SK-N-SH (cell line): ENCODE measurements around the gene ZNF784. TPM values are rescaled to one million over a fixed set of nuclear protein-coding genes. Genes with fewer than 3 reads are reported as not detected.

Experiments used
- CTCF ChIA-PET: fragments of 300-600, 350-600 bp; formaldehyde crosslinking; extraction: SDS; loops from one replicate; lab custom pipeline; 2021; lab: Yijun Ruan, JAX
- POLR2A ChIA-PET: fragments of 350-600 bp; sonication (Branson Sonifier 250); formaldehyde crosslinking; extraction: SDS; loops from one replicate; lab custom pipeline; 2020; ENCODE audit warnings: antibody characterized with exemption, inconsistent platforms; lab: Yijun Ruan, JAX
- DNase-seq: peaks from one replicate; pipeline ENCODE4 v3.0.0; 2012
- H2AFZ ChIP-seq: fragments of 200-600 bp; sonication (generic); 2 replicates; pipeline ENCODE4 v1.8.1; 2016; ENCODE audit warnings: antibody characterized with exemption, mild to moderate bottlenecking, low read depth
- H3F3A ChIP-seq: fragments of 200-600 bp; sonication (generic); replicated peaks from 2 replicates; pipeline ENCODE3; 2016; ENCODE audit warnings: antibody characterized with exemption, mild to moderate bottlenecking; ENCODE audit not compliant: insufficient read depth
- H3K27ac ChIP-seq, 2 experiments: fragments of 200-500 bp in 1 of 2; fragments of 200-600 bp in 1 of 2; sonication (Bioruptor generic) in 1 of 2; sonication (generic), shearing (Covaris generic) in 1 of 2; 2 replicates each; pipeline versions ENCODE4 v1.5.1 to v1.6.1; 2014 to 2016; ENCODE audit warnings: low read depth in 2 of 2, inconsistent platforms in 1 of 2, low read length in 1 of 2, mild to moderate bottlenecking in 1 of 2, mixed read lengths in 1 of 2
- H3K27me3 ChIP-seq: fragments of 200-600 bp; sonication (generic), shearing (Covaris generic); 2 replicates; pipeline ENCODE4 v1.6.1; 2016; ENCODE audit warnings: mixed run types; ENCODE audit not compliant: insufficient read depth
- H3K36me3 ChIP-seq, 2 experiments: fragments of 200-500 bp in 1 of 2; fragments of 200-600 bp in 1 of 2; sonication (Bioruptor generic) in 1 of 2; sonication (generic) in 1 of 2; replicated peaks in 1 of 2; 2 replicates each; pipeline versions ENCODE3 to v1.5.1; 2014 to 2016; ENCODE audit warnings: low read length in 1 of 2, mild to moderate bottlenecking in 1 of 2; ENCODE audit not compliant: insufficient read depth in 2 of 2, control insufficient read depth in 1 of 2
- H3K4me1 ChIP-seq, 2 experiments: fragments of 200-500 bp in 1 of 2; fragments of 200-600 bp in 1 of 2; sonication (Bioruptor generic) in 1 of 2; sonication (generic), shearing (Covaris generic) in 1 of 2; 2 replicates each; pipeline versions ENCODE4 v1.5.1 to v1.6.1; 2014 to 2016; ENCODE audit warnings: low read depth in 1 of 2, low read length in 1 of 2, mixed run types in 1 of 2; ENCODE audit not compliant: insufficient read depth in 2 of 2, control insufficient read depth in 1 of 2
- H3K4me2 ChIP-seq: fragments of 200-600 bp; sonication (generic), shearing (Covaris generic); 2 replicates; pipeline ENCODE4 v1.6.1; 2017; ENCODE audit warnings: mixed run types
- H3K4me3 ChIP-seq, 2 experiments: fragments of 200-500 bp in 1 of 2; fragments of 200-600 bp in 1 of 2; sonication (Bioruptor generic) in 1 of 2; sonication (generic), shearing (Covaris generic) in 1 of 2; 2 replicates each; pipeline versions ENCODE4 v1.5.1 to v1.8.1; 2014 to 2016; ENCODE audit warnings: low read depth in 2 of 2, inconsistent platforms in 1 of 2, low read length in 1 of 2, mild to moderate bottlenecking in 1 of 2, mixed read lengths in 1 of 2, moderate library complexity in 1 of 2
- H3K79me2 ChIP-seq: fragments of 200-600 bp; sonication (generic); 2 replicates; pipeline ENCODE4 v1.8.1; 2017; ENCODE audit warnings: mild to moderate bottlenecking; ENCODE audit not compliant: insufficient read depth
- H3K9ac ChIP-seq: fragments of 200-600 bp; sonication (generic); 2 replicates; pipeline ENCODE4 v1.6.1; 2017; ENCODE audit warnings: mixed run types
- H3K9me2 ChIP-seq: fragments of 200-600 bp; sonication (generic); 2 replicates; pipeline ENCODE4 v1.6.1; 2017; ENCODE audit warnings: mixed run types
- H3K9me3 ChIP-seq: fragments of 200-600 bp; sonication (generic); 2 replicates; pipeline ENCODE4 v1.6.1; 2017; ENCODE audit warnings: mixed run types, mild to moderate bottlenecking, moderate library complexity
- H4K20me1 ChIP-seq: fragments of 200-600 bp; sonication (generic); 2 replicates; pipeline ENCODE4 v1.6.1; 2017; ENCODE audit warnings: mild to moderate bottlenecking, mixed run types; ENCODE audit not compliant: insufficient read depth
- CHD2 ChIP-seq: fragments of 150-350 bp; IDR thresholded peaks from 2 replicates; pipeline ENCODE4 v1.6.1; 2018; ENCODE audit warnings: low read length; ENCODE audit not compliant: partially characterized antibody
- CTCF ChIP-seq: fragments of 200-600 bp; sonication (generic); IDR thresholded peaks from 2 replicates; pipeline ENCODE4 v1.6.1; 2017; ENCODE audit warnings: antibody characterized with exemption, mild to moderate bottlenecking, moderate library complexity
- ELF1 ChIP-seq: IDR thresholded peaks from 2 replicates; pipeline ENCODE4 v1.4.0; 2012
- EP300 ChIP-seq, 2 experiments: IDR thresholded peaks; 2 replicates each; pipeline versions ENCODE4 v1.4.0 to v1.6.1; 2012; ENCODE audit warnings: borderline replicate concordance in 1 of 2, low read depth in 1 of 2, low read length in 1 of 2
- FOXM1 ChIP-seq: IDR thresholded peaks from 2 replicates; pipeline ENCODE4 v1.4.0; 2012; ENCODE audit warnings: low read depth, mild to moderate bottlenecking
- GATA2 ChIP-seq: sonication (generic); formaldehyde crosslinking; IDR thresholded peaks from 2 replicates; pipeline ENCODE4 v1.5.0; 2020; ENCODE audit warnings: mild to moderate bottlenecking, missing genetic modification reagents
- MAX ChIP-seq: IDR thresholded peaks from 2 replicates; pipeline ENCODE4 v1.4.0; 2012; ENCODE audit warnings: low read depth
- NRF1 ChIP-seq: IDR thresholded peaks from 2 replicates; pipeline ENCODE4 v1.6.1; 2012; ENCODE audit warnings: low read depth, mild to moderate bottlenecking, low read length
- PBX3 ChIP-seq: IDR thresholded peaks from 2 replicates; pipeline ENCODE4; 2012
- POLR2AphosphoS5 ChIP-seq: IDR thresholded peaks from 2 replicates; pipeline ENCODE4 v1.6.1; 2012; ENCODE audit warnings: low read depth, low read length
- RAD21 ChIP-seq: IDR thresholded peaks from 2 replicates; pipeline ENCODE4 v1.6.1; 2012; ENCODE audit warnings: mild to moderate bottlenecking, low read length
- RCOR1 ChIP-seq: fragments of 150-350 bp; IDR thresholded peaks from 2 replicates; pipeline ENCODE4 v1.6.1; 2017; ENCODE audit warnings: antibody characterized with exemption, low read length
- RFX5 ChIP-seq: IDR thresholded peaks from 2 replicates; pipeline ENCODE4 v1.6.1; 2012; ENCODE audit warnings: mild to moderate bottlenecking, improper control_type of control experiment, low read length
- RXRA ChIP-seq: IDR thresholded peaks from 2 replicates; pipeline ENCODE4 v1.4.0; 2012; ENCODE audit warnings: low read depth, mild to moderate bottlenecking, borderline replicate concordance
- SMC3 ChIP-seq: IDR thresholded peaks from 2 replicates; pipeline ENCODE4 v1.6.1; 2012; ENCODE audit warnings: low read depth, low read length, improper control_type of control experiment
- TAF1 ChIP-seq: IDR thresholded peaks from 2 replicates; pipeline ENCODE4 v1.6.1; 2012; ENCODE audit warnings: low read depth, mild to moderate bottlenecking, low read length, moderate library complexity, borderline replicate concordance
- USF2 ChIP-seq: fragments of 150-350 bp; IDR thresholded peaks from 2 replicates; pipeline ENCODE4 v1.6.1; 2017; ENCODE audit warnings: antibody characterized with exemption, low read length, low read depth, borderline replicate concordance
- YY1 ChIP-seq: IDR thresholded peaks from 2 replicates; pipeline ENCODE4 v1.4.0; 2012; ENCODE audit warnings: low read depth, mild to moderate bottlenecking
- ZBTB33 ChIP-seq: IDR thresholded peaks from 2 replicates; pipeline ENCODE4 v1.4.0; 2012; ENCODE audit warnings: low read depth, borderline replicate concordance
- WGBS: methylation state at CpG from one replicate; pipeline ENCODE4 v1.1.6; 2017; ENCODE audit warnings: low lambda C conversion rate; 5-methylcytosine and 5-hydroxymethylcytosine counted together
- polyA plus RNA-seq, 3 experiments: library from polyadenylated mRNA; depleted of rRNA; stranded (reverse); fragments of >200 nt; gene quantifications; 2 replicates each; pipeline ENCODE4 v1.2.3, GENCODE V29; 2012

The ZNF784 gene
- polyA plus RNA-seq, 1 of the 3 experiments (the other 2 are of a cell fraction) = 5.5 TPM

- POLR2A ChIA-PET = no interaction called here
- WGBS = 86% methylated on average over 9 of the region's 9 CpGs
Observed at GRCh38 chr19:55673465-55673864, 49.1 kb upstream of the ZNF784 start.

GRCh38 chr19:55672418-55672817, 48.1 kb upstream of the ZNF784 start:
- Histone ChIP-seq H3F3A (peaks cover 38% of the 10 kb centered on the region), H3K4me2 (no peak overlapping the region), H4K20me1 (peaks cover 79% of the 10 kb centered on the region), H3K27me3 (no peaks in the 10 kb centered on the region), H3K79me2 (peaks cover 86% of the 10 kb centered on the region), H3K4me1 (peaks cover 7 to 23% of the 10 kb centered on the region in 2 experiments; a peak in 3 of 4 replicates), H3K9me2 (no peaks in the 10 kb centered on the region), H2AFZ (no peak overlapping the region), H3K27ac (peak overlapping the region in 1 of 2 experiments; percentile 33; a peak in 2 of 4 replicates), H3K9me3 (no peaks in the 10 kb centered on the region), H3K4me3 (no peak overlapping the region), H3K36me3 (peaks cover 16 to 45% of the 10 kb centered on the region in 2 experiments), H3K9ac (no peak overlapping the region)
- DNase-seq = no peak
- POLR2A ChIA-PET = no interaction called here
- WGBS = 93% methylated on average over 5 of the region's 5 CpGs
- CTCF ChIA-PET = interaction anchor here (0.6 to 2.4 kb wide), 6 partner anchors 9 to 39 kb away, joined by 3 to 34 read pairs (median 8); partner anchors contain the start of gene ZNF581
- TF ChIP-seq RXRA (no peak), PBX3 (no peak), TAF1 (no peak), FOXM1 (no peak), YY1 (no peak), POLR2AphosphoS5 (no peak), RAD21 (no peak), ZBTB33 (no peak), SMC3 (no peak)

More at GRCh38 chr19:55673465-55673864, 49.1 kb upstream of the ZNF784 start:
- H4K20me1 ChIP-seq = peaks cover 79% of the 10 kb centered on the region
- H3K27ac ChIP-seq = peak overlapping the region in 1 of 2 experiments; percentile 33; a peak in 1 of 4 replicates
- peaks cover 38% of the 10 kb centered on the region for H3F3A ChIP-seq
- peaks cover 86% of the 10 kb centered on the region for H3K79me2 ChIP-seq
- H3K4me1 ChIP-seq = peaks cover 7 to 28% of the 10 kb centered on the region in 2 experiments; a peak in 3 of 4 replicates
- TF ChIP-seq EP300 (IDR thresholded peaks at IDR 0.05; ENCODE audit: borderline replicate concordance in 1 of 2, low read depth in 1 of 2, low read length in 1 of 2) = no peak
- no peak for TF ChIP-seq GATA2 (CRISPR knock-in tag)
- TF ChIP-seq RCOR1 = no peak
- no peak for TF ChIP-seq CTCF
- no peak for TF ChIP-seq RXRA
- TF ChIP-seq FOXM1 = no peak
- TF ChIP-seq YY1 = no peak
- no peak for TF ChIP-seq RFX5
- TF ChIP-seq ELF1 = no peak
- no peak for TF ChIP-seq NRF1
- TF ChIP-seq CHD2 = no peak
- TF ChIP-seq USF2 = no peak
- TF ChIP-seq MAX = no peak
- TF ChIP-seq TAF1 = no peak
- TF ChIP-seq, all 33 proteins: peak for 0
- Histone ChIP-seq H3K4me2 (no peak overlapping the region), H3K9me2 (no peaks in the 10 kb centered on the region), H3K9me3 (no peaks in the 10 kb centered on the region), H3K9ac (no peak overlapping the region), H3K27me3 (no peaks in the 10 kb centered on the region), H3K4me3 (no peak overlapping the region), H2AFZ (no peak overlapping the region), H3K36me3 (peaks cover 16 to 45% of the 10 kb centered on the region in 2 experiments)
- CTCF ChIA-PET = interaction anchor here (0.8 to 2.1 kb wide), 3 partner anchors 10 to 20 kb away, joined by 5 to 9 read pairs (median 8); no protein-coding TSS in a partner anchor
- no peak for DNase-seq
